GM23338 (cell line): ENCODE data around the gene STEAP3. TPM values are rescaled to one million over a fixed set of nuclear protein-coding genes. Genes with fewer than 3 reads are reported as not detected.

Source experiments
- ATAC-seq: fragments of 200-7000 bp; cut with Tn5 transposase; 3 replicates; pipeline ENCODE4 v1.9.1; 2020
- DNase-seq: peaks from one replicate; pipeline ENCODE4 v3.0.0-alpha.2; 2015; ENCODE audit warnings: low spot score
- H2AFZ ChIP-seq: fragments of 200-600 bp; sonication (generic); 2 replicates; pipeline ENCODE4 v1.8.0; 2016; ENCODE audit warnings: antibody characterized with exemption, mild to moderate bottlenecking, moderate library complexity
- H3F3A ChIP-seq: fragments of 200-600 bp; sonication (generic); replicated peaks from 2 replicates; pipeline ENCODE4 v1.8.0; 2017; ENCODE audit warnings: antibody characterized with exemption, mixed run types, low read depth
- H3K27ac ChIP-seq: fragments of 200-600 bp; sonication (generic); 2 replicates; pipeline ENCODE4 v1.6.1; 2016; ENCODE audit warnings: low read depth
- H3K27me3 ChIP-seq: fragments of 200-600 bp; sonication (generic); 2 replicates; pipeline ENCODE4 v1.8.0; 2016; ENCODE audit warnings: mild to moderate bottlenecking, mixed run types, moderate library complexity; ENCODE audit not compliant: insufficient read depth
- H3K36me3 ChIP-seq: fragments of 200-600 bp; sonication (generic); 2 replicates; pipeline ENCODE4 v1.8.0; 2016; ENCODE audit warnings: mild to moderate bottlenecking; ENCODE audit not compliant: insufficient read depth
- H3K4me1 ChIP-seq: fragments of 200-600 bp; sonication (generic); 2 replicates; pipeline ENCODE4 v1.8.0; 2016; ENCODE audit warnings: mild to moderate bottlenecking, moderate library complexity; ENCODE audit not compliant: insufficient read depth
- H3K4me2 ChIP-seq: fragments of 200-600 bp; sonication (generic); 2 replicates; pipeline ENCODE4 v1.7.1; 2017; ENCODE audit warnings: mixed run types
- H3K4me3 ChIP-seq: fragments of 200-600 bp; sonication (generic); 2 replicates; pipeline ENCODE4 v1.6.1; 2016; ENCODE audit warnings: mixed run types
- H3K79me2 ChIP-seq: fragments of 200-600 bp; sonication (generic); replicated peaks from 2 replicates; pipeline ENCODE4 v1.8.0; 2017; ENCODE audit warnings: mild to moderate bottlenecking; ENCODE audit not compliant: insufficient read depth
- H3K9me2 ChIP-seq: fragments of 200-600 bp; sonication (generic); 2 replicates; pipeline ENCODE4 v1.8.0; 2017; ENCODE audit not compliant: insufficient read depth
- H4K20me1 ChIP-seq: fragments of 200-600 bp; sonication (generic); replicated peaks from 2 replicates; pipeline ENCODE4 v1.8.0; 2017; ENCODE audit warnings: mild to moderate bottlenecking; ENCODE audit not compliant: insufficient read depth
- H3K27ac Mint-ChIP-seq: 2 replicates; pipeline ENCODE4 v1.8.0; 2020; ENCODE audit warnings: inconsistent platforms, mild to moderate bottlenecking, moderate library complexity, mixed read lengths
- H3K27me3 Mint-ChIP-seq: 3 replicates; pipeline ENCODE4 v1.8.0; 2022; ENCODE audit warnings: low read depth, mild to moderate bottlenecking, moderate library complexity, mixed read lengths, inconsistent platforms; ENCODE audit not compliant: insufficient read depth, poor library complexity
- H3K36me3 Mint-ChIP-seq: 3 replicates; pipeline ENCODE4 v1.8.0; 2021; ENCODE audit warnings: low read depth, mild to moderate bottlenecking, inconsistent platforms, moderate library complexity, mixed read lengths
- H3K4me1 Mint-ChIP-seq: 3 replicates; pipeline ENCODE4 v1.8.0; 2020; ENCODE audit warnings: mild to moderate bottlenecking, inconsistent platforms, mixed read lengths
- H3K4me3 Mint-ChIP-seq: 3 replicates; pipeline ENCODE4 v1.8.0; 2021; ENCODE audit warnings: moderate library complexity, mild to moderate bottlenecking, inconsistent platforms, mixed read lengths
- H3K9me3 Mint-ChIP-seq: 3 replicates; pipeline ENCODE4 v1.8.0; 2020; ENCODE audit warnings: moderate library complexity, mild to moderate bottlenecking, inconsistent platforms, mixed read lengths
- CREB1 ChIP-seq: fragments of 250-450 bp; sonication (Bioruptor Pico); IDR thresholded peaks from 2 replicates; pipeline ENCODE4 v1.5.0; 2020; ENCODE audit warnings: low read depth, mild to moderate bottlenecking, moderate library complexity
- EZH2 ChIP-seq: fragments of 200-600 bp; sonication (generic); IDR thresholded peaks from one replicate; pipeline ENCODE4 v1.8.0; 2017; ENCODE audit warnings: antibody characterized with exemption, mild to moderate bottlenecking, low read depth; ENCODE audit not compliant: unreplicated experiment
- EZH2phosphoT487 ChIP-seq: fragments of 200-600 bp; sonication (generic); IDR thresholded peaks from one replicate; pipeline ENCODE4 v1.8.1; 2018; ENCODE audit warnings: antibody characterized with exemption; ENCODE audit not compliant: unreplicated experiment
- JUNB ChIP-seq: IDR thresholded peaks from one replicate; pipeline ENCODE4 v1.6.1; 2016; ENCODE audit warnings: antibody characterized with exemption; ENCODE audit not compliant: unreplicated experiment
- STAT1 ChIP-seq: IDR thresholded peaks from one replicate; pipeline ENCODE4 v1.6.1; 2016; ENCODE audit warnings: antibody characterized with exemption; ENCODE audit not compliant: unreplicated experiment
- ZNF114 ChIP-seq: fragments of 250-450 bp; sonication (Bioruptor Pico); IDR thresholded peaks from 2 replicates; pipeline ENCODE4 v1.5.0; 2020; ENCODE audit warnings: mild to moderate bottlenecking, moderate library complexity
- ZNF331 ChIP-seq: fragments of 250-450 bp; sonication (Bioruptor Pico); IDR thresholded peaks from 2 replicates; pipeline ENCODE4 v1.5.0; 2020; ENCODE audit warnings: low read depth, mild to moderate bottlenecking, moderate library complexity
- polyA plus RNA-seq: library from polyadenylated mRNA; unstranded; fragments of >200 nt; fragmentation: Nextera tagmentation; extraction: Ambion mirVana; gene quantifications from 2 replicates; pipeline ENCODE4 v1.2.1, GENCODE V29; 2016
- total RNA-seq: library from RNA; depleted of rRNA; stranded (reverse); fragments of >200 nt; shearing (Covaris generic); gene quantifications from 2 replicates; pipeline ENCODE4 v1.2.3, GENCODE V29; 2014
- TF ChIP-seq, protein P1 (sequence below): IDR thresholded peaks from one replicate; pipeline ENCODE4 v1.6.1; 2018; ENCODE audit warnings: antibody characterized with exemption; ENCODE audit not compliant: unreplicated experiment

The STEAP3 gene
- total and polyA plus RNA-seq, 2 experiments from 2014 or later: 8.6 to 27.3 TPM

DNA sequence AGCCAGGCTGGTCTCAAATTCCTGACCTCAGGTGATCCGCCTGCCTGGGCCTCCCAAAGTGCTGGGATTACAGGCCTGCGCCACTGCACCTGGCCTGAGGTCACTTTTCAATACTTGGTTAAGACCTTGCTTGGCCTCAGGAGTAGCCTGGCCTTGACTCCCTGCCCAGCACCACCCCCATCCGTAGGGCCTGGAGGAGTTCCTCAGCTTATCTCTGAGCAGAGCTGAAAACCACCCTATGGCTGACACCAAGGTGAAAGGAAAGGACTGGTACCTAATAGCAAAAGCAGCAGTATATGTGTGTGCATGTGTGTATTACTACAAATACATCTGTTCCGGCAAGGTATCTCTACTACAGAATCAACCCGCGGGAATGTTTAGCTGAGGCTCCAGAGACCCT is 56.0 kb downstream of the STEAP3 start:
- Histone ChIP-seq H3K36me3 (no peaks in the 10 kb centered on the region), H3K27me3 (no peaks in the 10 kb centered on the region), H3K27ac (no peak overlapping the region), H4K20me1 (no peaks in the 10 kb centered on the region), H2AFZ (no peak overlapping the region), H3K79me2 (no peaks in the 10 kb centered on the region), H3K4me2 (no peak overlapping the region), H3K4me1 (no peaks in the 10 kb centered on the region; the same call in 1 of the 2 replicates), H3K4me3 (no peak overlapping the region), H3K9me2 (no peaks in the 10 kb centered on the region), H3F3A (no peaks in the 10 kb centered on the region)
- H3K27me3 Mint-ChIP-seq: peaks cover 4% of the 10 kb centered on the region
- H3K36me3 Mint-ChIP-seq: no peaks in the 10 kb centered on the region
- DNase-seq (no peak), ATAC-seq (no peak)
- H3K4me1 Mint-ChIP-seq: peaks cover 7% of the 10 kb centered on the region
- no peak overlapping the region for H3K4me3 Mint-ChIP-seq
- H3K9me3 Mint-ChIP-seq: no peaks in the 10 kb centered on the region; the same call in 2 of the 3 replicates
- no peak overlapping the region for H3K27ac Mint-ChIP-seq
- TF ChIP-seq, protein P1, sequence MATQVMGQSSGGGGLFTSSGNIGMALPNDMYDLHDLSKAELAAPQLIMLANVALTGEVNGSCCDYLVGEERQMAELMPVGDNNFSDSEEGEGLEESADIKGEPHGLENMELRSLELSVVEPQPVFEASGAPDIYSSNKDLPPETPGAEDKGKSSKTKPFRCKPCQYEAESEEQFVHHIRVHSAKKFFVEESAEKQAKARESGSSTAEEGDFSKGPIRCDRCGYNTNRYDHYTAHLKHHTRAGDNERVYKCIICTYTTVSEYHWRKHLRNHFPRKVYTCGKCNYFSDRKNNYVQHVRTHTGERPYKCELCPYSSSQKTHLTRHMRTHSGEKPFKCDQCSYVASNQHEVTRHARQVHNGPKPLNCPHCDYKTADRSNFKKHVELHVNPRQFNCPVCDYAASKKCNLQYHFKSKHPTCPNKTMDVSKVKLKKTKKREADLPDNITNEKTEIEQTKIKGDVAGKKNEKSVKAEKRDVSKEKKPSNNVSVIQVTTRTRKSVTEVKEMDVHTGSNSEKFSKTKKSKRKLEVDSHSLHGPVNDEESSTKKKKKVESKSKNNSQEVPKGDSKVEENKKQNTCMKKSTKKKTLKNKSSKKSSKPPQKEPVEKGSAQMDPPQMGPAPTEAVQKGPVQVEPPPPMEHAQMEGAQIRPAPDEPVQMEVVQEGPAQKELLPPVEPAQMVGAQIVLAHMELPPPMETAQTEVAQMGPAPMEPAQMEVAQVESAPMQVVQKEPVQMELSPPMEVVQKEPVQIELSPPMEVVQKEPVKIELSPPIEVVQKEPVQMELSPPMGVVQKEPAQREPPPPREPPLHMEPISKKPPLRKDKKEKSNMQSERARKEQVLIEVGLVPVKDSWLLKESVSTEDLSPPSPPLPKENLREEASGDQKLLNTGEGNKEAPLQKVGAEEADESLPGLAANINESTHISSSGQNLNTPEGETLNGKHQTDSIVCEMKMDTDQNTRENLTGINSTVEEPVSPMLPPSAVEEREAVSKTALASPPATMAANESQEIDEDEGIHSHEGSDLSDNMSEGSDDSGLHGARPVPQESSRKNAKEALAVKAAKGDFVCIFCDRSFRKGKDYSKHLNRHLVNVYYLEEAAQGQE: no peak
- TF ChIP-seq JUNB: no peak
- TF ChIP-seq EZH2: no peak
- TF ChIP-seq ZNF114 (CRISPR knock-in tag): no peak
- TF ChIP-seq CREB1 (CRISPR knock-in tag): no peak
- no peak for TF ChIP-seq STAT1
- TF ChIP-seq EZH2phosphoT487: no peak
- no peak for TF ChIP-seq ZNF331 (CRISPR knock-in tag)

DNA sequence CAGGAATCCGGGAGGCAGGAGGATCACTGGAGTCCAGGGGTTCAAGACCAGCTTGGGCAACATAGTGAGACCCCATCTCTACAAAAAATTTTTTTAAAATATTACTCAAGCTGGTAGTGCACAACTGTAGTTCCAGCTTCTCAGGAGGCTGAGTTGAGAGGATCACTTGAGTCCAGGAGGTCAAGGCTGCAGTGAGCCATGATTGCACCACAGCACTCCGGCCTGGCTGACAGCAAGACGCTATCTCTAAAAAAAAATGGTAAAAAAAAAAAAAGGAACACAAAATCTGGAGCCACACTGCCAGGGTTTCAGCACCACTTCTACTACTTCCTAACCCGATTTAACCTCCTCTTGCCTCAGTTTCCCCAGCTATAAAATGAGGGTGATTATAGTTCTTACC is 57.0 kb downstream of the STEAP3 start:
- Histone ChIP-seq H3K79me2 (no peaks in the 10 kb centered on the region), H3K4me3 (no peak overlapping the region), H4K20me1 (no peaks in the 10 kb centered on the region), H3K27ac (no peak overlapping the region), H3K4me2 (no peak overlapping the region), H3K36me3 (no peaks in the 10 kb centered on the region), H3K27me3 (no peaks in the 10 kb centered on the region), H3K4me1 (no peaks in the 10 kb centered on the region; the same call in 1 of the 2 replicates), H3K9me2 (no peaks in the 10 kb centered on the region), H3F3A (no peaks in the 10 kb centered on the region), H2AFZ (no peak overlapping the region)
- TF ChIP-seq JUNB: no peak
- Mint-ChIP-seq H3K36me3 (no peaks in the 10 kb centered on the region), H3K9me3 (no peaks in the 10 kb centered on the region; the same call in 2 of the 3 replicates), H3K27ac (no peak overlapping the region), H3K4me3 (no peak overlapping the region), H3K4me1 (peaks cover 7% of the 10 kb centered on the region), H3K27me3 (peaks cover 4% of the 10 kb centered on the region)
- ATAC-seq (no peak), DNase-seq (no peak)
